Measurements from ENCODE around the gene TSPYL6. TPM values are rescaled to one million over a fixed set of nuclear protein-coding genes. Genes with fewer than 3 reads are reported as not detected.
"Not testable (repeated sequence)": the region's sequence is repeated elsewhere in the genome, so short reads cannot be mapped to it uniquely, and the experiment has no call there.

TSPYL6 gene
- total RNA-seq, 3 donors from 2014 or later: not detected

- Histone ChIP-seq H3K27ac (no peak overlapping the region), H3K4me1 (no peaks in the 10 kb centered on the region), H3K4me3 (no peak overlapping the region), H3K36me3 (no peaks in the 10 kb centered on the region), H3K9me3 (peaks cover 0 to 10% of the 10 kb centered on the region in 2 donors), H3K27me3 (no peaks in the 10 kb centered on the region)
- intact Hi-C loops (cut with DNase I; ENCODE audit: low total_unique reads): no loop called here
- DNase-seq (ENCODE audit: low spot score in 2 of 2): no peak
- TF ChIP-seq POLR2AphosphoS5 (IDR thresholded peaks at IDR 0.05): no peak
- TF ChIP-seq, protein P1, sequence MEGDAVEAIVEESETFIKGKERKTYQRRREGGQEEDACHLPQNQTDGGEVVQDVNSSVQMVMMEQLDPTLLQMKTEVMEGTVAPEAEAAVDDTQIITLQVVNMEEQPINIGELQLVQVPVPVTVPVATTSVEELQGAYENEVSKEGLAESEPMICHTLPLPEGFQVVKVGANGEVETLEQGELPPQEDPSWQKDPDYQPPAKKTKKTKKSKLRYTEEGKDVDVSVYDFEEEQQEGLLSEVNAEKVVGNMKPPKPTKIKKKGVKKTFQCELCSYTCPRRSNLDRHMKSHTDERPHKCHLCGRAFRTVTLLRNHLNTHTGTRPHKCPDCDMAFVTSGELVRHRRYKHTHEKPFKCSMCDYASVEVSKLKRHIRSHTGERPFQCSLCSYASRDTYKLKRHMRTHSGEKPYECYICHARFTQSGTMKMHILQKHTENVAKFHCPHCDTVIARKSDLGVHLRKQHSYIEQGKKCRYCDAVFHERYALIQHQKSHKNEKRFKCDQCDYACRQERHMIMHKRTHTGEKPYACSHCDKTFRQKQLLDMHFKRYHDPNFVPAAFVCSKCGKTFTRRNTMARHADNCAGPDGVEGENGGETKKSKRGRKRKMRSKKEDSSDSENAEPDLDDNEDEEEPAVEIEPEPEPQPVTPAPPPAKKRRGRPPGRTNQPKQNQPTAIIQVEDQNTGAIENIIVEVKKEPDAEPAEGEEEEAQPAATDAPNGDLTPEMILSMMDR (IDR thresholded peaks at IDR 0.05): no peak
- TF ChIP-seq POLR2A (IDR thresholded peaks at IDR 0.05): no peak
These were observed 11.5 kb upstream of the TSPYL6 start for GRCh38 chr2:54267577-54267976.

DNA sequence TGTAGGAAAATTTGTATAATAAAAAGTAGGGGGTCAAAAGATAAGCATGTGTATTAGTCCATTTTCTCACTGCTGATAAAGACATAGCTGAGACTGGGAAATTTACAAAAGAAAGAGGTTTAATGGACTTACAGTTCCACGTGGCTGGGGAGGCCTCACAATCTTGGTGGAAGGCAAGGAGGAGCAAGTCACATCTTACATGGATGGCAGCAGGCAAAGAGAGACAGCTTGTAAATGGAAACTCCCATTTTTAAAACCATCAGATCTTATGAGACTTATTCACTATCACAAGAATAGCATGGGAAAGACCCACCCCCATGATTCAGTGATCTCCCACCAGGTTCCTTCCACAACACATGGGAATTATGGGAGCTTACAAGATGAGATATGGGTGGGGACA lies 9.1 kb upstream of the TSPYL6 start:
- H3K27me3 ChIP-seq; H3K4me1 ChIP-seq; DNase-seq (ENCODE audit: low spot score in 2 of 2); H3K9me3 ChIP-seq; H3K4me3 ChIP-seq; H3K36me3 ChIP-seq; intact Hi-C loops (cut with DNase I; ENCODE audit: low total_unique reads); H3K27ac ChIP-seq: not testable (repeated sequence)

DNA sequence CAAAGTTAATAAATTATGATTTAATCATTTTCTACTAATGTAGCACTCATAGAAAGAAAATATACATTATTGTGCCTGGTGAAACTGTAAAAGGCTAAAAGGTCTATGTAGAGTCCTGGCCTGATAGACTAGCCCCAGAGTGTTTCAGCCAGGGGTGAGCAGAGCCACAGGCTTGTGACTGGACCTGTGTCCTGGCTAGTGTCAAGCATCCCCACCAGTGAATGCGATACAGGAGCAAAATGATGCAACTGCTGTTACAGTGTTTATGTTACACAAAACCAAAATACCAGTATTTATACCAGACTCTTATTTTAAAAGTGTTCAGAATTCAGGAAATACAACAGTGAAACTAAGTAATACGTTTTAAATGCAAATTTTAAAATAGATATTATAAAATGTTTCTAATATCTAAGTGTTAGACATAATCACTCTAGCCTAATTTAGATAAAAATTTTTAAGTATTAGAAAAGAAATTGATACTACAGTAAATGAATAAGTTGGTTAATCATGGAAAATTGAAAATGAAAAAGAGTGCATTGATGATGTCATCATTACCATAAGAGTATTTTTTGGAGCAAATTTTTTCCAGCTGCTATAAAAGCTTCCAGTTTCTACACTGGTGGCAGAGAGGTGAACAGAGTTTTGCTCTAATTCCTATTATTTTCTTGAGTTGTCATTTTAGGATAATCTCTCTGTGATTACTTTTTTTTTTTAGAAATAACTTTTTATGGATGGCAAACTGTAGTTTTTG lies 6.2 kb upstream of the TSPYL6 start:
- DNase-seq (ENCODE audit: low spot score in 2 of 2): no peak
- H3K27me3 ChIP-seq: no peaks in the 10 kb centered on the region
- intact Hi-C loops (cut with DNase I; ENCODE audit: low total_unique reads): no loop called here
- H3K4me1 ChIP-seq: no peaks in the 10 kb centered on the region
- no peak overlapping the region for H3K27ac ChIP-seq
- no peak for TF ChIP-seq POLR2AphosphoS5 (IDR thresholded peaks at IDR 0.05)
- TF ChIP-seq, protein P1 (IDR thresholded peaks at IDR 0.05): no peak
- no peak for TF ChIP-seq POLR2A (IDR thresholded peaks at IDR 0.05)
- H3K4me3 ChIP-seq: no peak overlapping the region
- H3K9me3 ChIP-seq: peaks cover 0 to 10% of the 10 kb centered on the region in 2 donors
- no peaks in the 10 kb centered on the region for H3K36me3 ChIP-seq

GRCh38 chr2:54261537-54261936 lies 5.5 kb upstream of the TSPYL6 start:
- intact Hi-C loops (cut with DNase I; ENCODE audit: low total_unique reads): no loop called here
- Histone ChIP-seq H3K27ac (no peak overlapping the region), H3K4me3 (no peak overlapping the region)

DNA sequence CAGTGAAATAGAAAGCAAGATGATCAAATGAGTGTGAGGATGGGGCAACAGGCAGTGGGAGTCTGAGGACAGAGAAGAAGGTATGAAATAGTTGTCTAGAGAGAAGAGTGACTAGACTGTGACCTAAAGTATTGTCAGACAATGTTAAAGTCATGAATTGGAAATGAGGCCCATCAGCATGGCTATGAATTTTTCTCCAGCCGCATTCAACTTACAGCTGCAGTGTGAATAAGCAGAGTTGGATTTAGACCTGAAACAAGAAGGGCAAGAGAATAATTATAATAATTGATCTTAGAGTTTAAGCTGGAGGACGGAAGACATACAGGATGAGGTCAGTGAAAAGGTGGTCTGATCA lies 4.2 kb upstream of the TSPYL6 start:
- Histone ChIP-seq H3K4me1 (no peaks in the 10 kb centered on the region), H3K36me3 (no peaks in the 10 kb centered on the region), H3K27ac (no peak overlapping the region), H3K9me3 (peaks cover 0 to 8% of the 10 kb centered on the region in 2 donors), H3K4me3 (no peak overlapping the region), H3K27me3 (no peaks in the 10 kb centered on the region)
- intact Hi-C loops (cut with DNase I; ENCODE audit: low total_unique reads): no loop called here
- DNase-seq (ENCODE audit: low spot score in 2 of 2): no peak
- no peak for TF ChIP-seq POLR2AphosphoS5 (IDR thresholded peaks at IDR 0.05)
- no peak for TF ChIP-seq POLR2A (IDR thresholded peaks at IDR 0.05)
- TF ChIP-seq, protein P1 (IDR thresholded peaks at IDR 0.05): no peak

More at GRCh38 chr2:54261537-54261936, 5.5 kb upstream of the TSPYL6 start:
- H3K27me3 ChIP-seq: no peaks in the 10 kb centered on the region
- H3K36me3 ChIP-seq: no peaks in the 10 kb centered on the region
- no peak for DNase-seq (ENCODE audit: low spot score in 2 of 2)
- TF ChIP-seq POLR2AphosphoS5 (IDR thresholded peaks at IDR 0.05) (no peak), POLR2A (IDR thresholded peaks at IDR 0.05) (no peak)
- TF ChIP-seq, protein P1 (IDR thresholded peaks at IDR 0.05): no peak
- peaks cover 0 to 10% of the 10 kb centered on the region in 2 donors for H3K9me3 ChIP-seq
- H3K4me1 ChIP-seq: no peaks in the 10 kb centered on the region

All from breast epithelium (tissue), 4 donors.